HT-29 (cell line): ENCODE data around the gene ADIPOR1. TPM values are rescaled to one million over a fixed set of nuclear protein-coding genes. Genes with fewer than 3 reads are reported as not detected.
"Not testable (repeated sequence)": the region's sequence is repeated elsewhere in the genome, so short reads cannot be mapped to it uniquely, and the experiment has no call there.

Experiments used
- DNase-seq: peaks from one replicate; pipeline ENCODE4 v3.0.0-alpha.2; 2015; ENCODE audit warnings: low spot score
- total RNA-seq: library from RNA; depleted of rRNA; stranded (reverse); fragments of >200 nt; shearing (Covaris generic); gene quantifications from 2 replicates; pipeline ENCODE4 v1.2.3, GENCODE V29; 2014; rRNA removed

ADIPOR1 gene, protein sequence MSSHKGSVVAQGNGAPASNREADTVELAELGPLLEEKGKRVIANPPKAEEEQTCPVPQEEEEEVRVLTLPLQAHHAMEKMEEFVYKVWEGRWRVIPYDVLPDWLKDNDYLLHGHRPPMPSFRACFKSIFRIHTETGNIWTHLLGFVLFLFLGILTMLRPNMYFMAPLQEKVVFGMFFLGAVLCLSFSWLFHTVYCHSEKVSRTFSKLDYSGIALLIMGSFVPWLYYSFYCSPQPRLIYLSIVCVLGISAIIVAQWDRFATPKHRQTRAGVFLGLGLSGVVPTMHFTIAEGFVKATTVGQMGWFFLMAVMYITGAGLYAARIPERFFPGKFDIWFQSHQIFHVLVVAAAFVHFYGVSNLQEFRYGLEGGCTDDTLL
- 105 and 117 TPM in 2 replicates for total RNA-seq

DNA sequence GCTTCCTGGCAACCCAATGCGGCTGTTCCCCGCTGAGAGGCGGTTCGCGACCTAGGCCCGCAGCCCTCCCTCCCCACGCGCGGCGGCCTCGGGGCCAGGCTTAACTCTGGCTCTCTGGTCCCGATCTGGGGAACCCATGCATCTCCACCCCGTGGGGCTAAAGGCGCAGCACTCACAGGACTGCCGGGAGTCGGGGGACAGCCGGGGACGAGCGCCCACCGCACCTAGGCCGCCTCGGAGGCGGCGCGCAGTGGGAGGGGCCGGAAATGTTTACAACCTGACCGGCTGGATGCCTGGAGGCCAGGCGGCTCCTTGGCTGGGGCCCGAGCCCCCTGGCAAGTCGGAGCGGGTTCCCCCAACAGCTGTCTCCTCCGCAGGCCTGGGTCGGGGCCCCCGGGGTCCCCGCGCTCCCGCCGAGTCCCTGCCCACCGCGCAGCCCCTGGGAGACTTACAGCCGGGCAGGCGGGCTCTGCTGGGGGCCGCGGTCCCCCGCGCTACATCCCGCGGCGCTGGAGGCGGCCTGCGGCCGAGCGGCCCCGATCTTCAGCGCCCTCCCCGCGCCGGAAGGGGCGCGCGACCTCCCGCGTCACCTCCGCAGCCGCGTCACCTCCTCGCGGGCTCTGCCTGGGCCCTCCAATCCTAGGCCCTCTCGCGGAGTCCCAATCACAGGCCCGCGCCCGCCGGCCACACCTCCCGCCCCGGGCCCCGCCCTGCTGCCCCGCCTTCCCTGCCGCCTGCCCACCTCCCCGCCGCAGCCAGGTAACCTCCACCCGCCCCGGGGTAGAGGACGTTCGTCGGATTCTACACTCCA lies at the start of gene ADIPOR1:
ADIPOR1 (minus strand) TSS at position 580 of the 811 bp plus-strand sequence. CDS start 7,242 bp downstream, outside the sequence.
- DNase-seq = peak; percentile 87

DNA sequence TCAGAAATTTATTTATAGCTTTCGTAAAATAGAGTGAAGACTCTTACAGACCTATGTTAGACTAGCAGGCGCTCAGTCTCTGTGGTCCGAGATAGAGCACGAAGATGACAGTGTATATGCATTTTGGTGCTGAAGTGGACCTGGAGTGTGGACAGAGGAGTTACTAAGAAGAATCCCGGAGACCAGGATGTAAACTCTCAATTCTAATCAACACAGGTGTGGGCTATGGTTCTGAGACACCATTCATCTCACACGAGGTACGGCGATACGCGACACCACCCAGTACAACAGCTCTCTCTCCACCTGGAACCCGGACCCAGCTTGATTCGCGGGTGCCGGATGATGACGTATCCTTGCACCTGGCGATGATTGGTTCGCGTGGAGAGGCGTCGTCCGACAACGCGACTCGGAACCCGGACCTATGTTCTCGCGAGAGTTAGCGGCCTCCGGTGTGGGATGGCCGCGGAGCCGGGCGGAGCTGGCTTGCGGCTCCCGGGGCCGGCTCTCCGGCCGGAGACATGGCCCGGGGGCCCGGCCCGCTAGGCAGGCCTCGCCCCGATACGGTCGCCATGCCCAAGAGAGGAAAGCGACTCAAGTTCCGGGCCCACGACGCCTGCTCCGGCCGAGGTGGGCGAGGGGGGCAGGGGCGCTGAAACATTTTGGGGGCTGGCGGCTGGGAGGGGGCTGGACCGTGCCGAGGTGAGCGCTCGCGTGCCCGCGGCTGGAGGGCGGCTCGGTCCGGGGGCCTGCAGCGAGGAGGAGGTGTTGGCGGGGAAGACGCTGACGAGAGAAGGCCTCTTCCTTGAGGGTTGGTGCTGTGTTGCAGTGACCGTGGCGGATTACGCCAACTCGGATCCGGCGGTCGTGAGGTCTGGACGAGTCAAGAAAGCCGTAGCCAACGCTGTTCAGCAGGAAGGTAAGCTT lies 49.1 kb upstream of the ADIPOR1 start, which contains the start of gene TMEM183A:
TMEM183A (plus strand) TSS at position 427 of the 924 bp plus-strand sequence; CDS start at position 519, 92 bp downstream.
- peak; percentile 97 for DNase-seq

DNA sequence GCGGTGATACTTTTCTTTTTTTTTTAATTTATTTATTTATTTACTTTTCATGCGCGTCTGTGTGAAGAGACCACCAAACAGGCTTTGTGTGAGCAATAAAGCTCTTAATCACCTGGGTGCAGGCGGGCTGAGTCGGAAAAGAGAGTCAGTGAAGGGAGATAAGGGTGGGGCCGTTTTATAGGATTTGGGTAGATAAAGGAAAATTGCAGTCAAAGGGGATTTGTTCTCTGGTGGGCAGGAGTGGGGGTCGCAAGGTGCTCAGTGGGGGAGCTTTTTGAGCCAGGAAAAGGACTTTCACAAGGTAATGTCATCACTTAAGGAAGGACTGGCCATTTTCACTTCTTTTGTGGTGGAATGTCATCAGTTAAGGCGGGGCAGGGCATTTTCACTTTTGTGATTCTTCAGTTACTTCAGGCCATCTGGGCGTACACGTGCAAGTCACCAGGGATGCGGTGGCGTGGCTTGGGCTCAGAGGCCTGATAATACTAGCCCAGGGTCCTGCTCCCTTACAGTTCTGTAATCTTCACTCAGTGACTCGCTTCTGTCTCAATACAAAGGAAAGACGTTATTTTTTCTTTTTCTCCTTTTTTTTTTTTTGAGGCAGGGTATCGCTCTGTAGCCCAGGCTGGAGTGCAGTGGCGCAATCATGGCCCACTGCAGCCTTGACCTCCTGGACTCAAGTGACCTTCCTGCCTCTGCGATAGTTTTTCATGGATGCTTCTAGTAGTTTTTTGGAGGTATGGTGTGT lies 47.5 kb upstream of the ADIPOR1 start:
- DNase-seq = not testable (repeated sequence)

DNA sequence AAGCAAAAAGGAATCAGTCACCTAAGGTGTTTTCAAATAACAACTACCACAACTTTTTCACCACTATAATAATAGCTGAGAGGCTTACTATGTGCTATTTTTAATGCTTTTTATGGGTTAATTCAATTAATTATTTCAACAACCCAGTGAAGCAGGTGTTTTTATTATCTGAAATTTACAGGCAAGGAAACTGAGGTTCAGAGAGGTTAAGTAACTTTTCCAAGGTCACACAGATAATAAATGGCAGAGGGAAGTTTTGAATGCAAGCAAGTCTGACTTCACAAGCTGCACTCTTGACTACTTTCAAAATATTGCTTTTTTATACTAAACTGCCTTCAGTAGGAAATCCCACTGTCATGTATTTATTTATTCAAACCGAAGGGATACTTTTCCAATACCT lies 44.8 kb upstream of the ADIPOR1 start:
- DNase-seq = no peak

DNA sequence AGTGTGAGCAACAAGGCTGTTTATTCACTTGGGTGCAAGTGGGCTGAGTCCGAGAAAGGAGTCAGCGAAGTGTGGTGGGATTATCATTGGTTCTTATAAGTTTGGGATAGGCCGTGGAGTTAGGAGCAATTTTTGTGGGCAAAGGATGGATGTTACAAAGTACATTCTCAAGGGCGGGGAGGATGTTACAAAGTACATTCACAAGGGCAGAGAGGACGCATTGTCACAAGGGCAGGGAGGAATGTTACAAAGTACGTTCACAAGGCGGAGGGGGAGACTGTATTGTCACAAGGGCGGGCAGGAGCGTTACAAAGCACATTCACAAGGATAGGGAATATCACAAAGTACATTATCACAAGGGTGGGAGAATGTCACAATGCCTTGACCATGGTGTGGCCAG lies 43.9 kb upstream of the ADIPOR1 start:
- no peak for DNase-seq

DNA sequence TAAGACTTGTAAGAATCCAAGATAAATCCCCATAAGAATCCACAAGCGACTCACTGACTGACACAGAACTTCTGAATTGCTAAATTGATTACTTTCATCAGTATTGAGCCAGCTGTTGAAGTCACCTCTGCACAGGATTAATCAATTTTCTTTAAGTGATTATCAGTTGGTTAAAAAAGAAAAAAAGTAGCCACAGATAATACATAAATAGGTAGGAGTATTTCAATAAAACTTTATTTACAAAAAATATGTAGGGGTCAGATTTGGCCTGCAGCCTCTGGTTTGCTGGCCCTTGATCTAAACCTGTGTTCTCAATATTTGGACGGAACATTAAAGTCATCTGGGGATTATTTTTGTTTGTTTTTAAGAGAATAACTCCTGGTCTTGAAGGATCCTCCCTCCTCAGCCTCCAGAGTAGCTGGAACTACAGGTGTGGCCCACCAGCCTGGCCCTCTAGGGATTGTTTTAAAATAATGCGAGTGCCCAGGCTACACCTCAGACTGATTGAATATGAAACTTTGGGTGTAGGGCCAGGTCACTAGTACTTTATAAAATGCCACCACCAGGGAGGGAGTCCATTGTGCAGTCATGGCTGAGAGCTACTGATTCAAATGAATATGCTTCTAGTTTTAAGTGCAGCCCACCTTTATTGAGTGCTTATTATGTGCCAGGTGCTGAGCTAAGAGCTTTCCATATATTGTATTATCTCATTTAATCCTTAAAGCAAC lies 42.3 kb upstream of the ADIPOR1 start:
- DNase-seq = no peak

DNA sequence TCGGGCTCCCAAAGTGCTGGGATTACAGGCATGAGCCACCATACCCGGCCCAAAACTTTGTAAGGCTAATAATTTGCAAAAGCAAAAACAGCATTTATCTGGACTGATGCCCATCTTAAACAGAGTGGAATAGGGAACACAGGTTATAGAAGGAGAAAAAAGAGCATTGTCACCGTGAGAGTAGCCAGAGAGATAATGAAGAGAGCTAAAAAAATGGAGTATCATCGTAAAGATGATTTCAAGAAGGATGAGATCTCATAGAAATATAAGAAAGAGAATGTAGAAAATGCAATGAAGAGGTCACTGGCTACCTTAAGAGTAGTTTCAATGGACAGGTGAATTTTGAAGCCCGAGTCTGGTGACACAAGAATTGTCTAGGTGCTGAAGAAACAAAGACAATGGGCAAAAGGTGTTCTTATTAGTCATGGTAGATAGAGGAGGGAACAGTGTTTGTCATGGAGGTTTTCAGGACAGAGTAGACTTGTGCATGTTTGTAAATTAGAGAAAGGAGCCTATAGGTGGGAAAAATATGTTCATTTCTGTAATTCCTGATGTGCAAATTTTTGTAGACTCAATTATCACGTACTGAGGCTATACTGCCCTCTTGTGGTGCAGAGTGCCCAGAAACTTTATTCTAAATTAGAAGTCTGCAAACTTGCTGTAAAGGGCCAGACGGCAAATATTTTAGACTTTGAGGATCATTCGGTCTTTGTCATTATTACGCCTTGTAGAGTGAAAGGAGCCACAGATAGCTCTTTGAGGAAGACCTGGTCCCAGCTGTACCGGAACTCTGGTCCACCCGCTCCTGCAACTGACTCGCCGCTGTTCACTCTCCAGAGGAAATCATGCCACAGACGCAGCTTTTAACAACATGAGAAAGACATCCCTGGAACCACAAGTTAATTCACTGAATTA lies 41.0 kb upstream of the ADIPOR1 start:
- peak; percentile 79 for DNase-seq

DNA sequence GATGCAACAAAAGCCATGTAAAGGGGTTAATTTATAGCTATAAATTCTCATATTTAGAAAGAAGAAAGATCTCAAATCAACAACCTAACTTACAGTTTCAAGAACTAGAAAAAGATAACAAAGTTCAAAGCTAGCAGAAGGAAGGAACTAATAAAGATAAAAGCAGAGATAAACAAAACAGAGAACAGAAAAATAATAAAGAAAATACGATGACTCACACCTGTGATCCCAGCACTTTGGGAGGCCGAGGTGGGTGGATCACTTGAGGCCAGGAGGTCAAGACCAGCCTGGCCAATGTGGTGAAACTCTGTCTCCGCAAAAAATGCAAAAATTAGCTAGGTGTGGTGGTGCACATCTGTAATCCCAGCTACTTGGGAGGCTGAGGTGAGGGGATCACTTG lies 36.6 kb upstream of the ADIPOR1 start:
- peak; percentile 21 for DNase-seq

DNA sequence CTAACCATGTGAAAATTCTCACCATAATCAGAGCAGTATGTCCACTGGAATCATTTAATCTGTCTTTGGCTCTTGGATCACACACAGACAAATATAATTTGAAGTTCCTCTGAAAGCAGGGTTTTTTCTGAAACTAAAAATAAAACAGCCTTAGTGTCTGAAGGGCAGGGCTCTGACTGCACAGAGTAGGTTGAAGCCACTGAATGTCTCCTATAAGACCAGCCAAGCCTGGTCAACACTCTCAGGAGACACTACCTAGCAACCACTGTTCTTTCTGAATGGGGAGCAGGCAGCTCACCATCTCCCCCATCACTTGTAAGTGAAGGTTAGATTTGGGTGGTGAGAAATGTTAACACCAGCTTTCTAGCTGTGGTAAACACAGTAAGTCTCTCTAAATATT lies 33.0 kb upstream of the ADIPOR1 start:
- no peak for DNase-seq

DNA sequence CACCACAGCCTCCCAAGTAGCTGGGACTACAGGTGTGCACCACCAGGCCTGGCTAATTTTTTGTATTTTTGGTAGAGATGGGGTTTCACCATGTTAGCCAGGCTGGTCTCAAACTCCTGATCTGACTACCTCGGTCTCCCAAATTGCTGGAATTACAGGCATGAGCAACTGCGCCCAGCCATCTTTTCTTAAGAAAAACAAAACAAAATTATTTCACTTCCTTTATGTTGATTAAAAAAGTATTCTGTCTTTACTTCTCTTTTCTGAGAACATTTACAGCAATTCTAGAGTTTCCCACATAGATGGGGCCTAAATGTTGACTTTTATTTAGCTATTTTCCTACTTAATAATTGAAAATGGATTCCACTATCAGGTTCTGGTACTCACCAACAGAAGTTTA lies 31.8 kb upstream of the ADIPOR1 start:
- no peak for DNase-seq

DNA sequence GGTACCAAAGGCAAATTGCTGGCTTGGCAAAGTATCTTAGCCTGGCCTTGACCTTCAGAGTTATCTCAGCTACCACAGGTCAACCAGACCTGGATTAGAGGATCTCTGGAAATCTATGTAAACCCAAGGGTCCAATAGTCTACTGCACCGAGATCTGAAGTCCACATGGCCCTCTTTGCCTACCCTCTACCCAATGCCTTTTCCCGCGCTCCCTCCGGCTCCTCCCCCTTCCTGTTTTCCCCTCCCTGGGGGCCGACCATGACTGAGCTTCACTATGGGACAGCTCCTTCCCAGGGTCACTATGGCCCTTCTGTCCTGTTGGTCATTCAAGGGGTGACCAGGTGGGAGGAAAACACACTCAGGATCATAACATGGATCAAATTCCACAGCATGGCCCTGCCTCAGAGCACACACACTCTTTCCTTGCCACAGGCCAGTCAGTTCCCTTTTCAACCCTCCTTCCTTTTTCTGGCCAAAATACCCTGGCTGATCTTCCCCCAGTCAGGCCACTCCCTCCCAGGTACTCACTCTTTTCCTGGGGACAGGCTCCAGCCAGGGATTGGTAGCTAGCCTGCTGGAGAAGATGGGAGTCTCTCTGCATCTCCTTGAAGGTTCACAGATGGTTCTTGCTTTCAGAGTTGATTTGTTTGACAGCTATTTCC lies 29.9 kb upstream of the ADIPOR1 start:
- DNase-seq = no peak

DNA sequence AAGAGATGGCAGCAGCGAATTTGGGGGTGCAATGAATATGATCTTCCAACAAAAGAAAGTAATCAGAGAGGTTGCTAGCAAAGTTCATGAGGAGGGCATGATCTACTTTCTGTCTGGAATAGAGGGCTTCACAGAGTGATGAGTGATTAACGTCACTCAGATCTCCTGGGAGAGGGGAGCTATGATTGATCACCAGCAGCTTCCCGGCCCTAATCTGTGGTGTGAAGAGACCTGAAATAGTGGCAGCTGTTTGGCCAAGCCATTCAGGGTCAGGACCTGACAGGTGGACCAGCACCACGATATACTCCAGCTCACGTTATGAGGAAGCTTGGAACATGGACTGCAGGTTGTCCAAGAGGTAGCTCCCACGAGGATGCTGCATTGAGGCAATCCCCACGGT lies 29.1 kb upstream of the ADIPOR1 start:
- no peak for DNase-seq

DNA sequence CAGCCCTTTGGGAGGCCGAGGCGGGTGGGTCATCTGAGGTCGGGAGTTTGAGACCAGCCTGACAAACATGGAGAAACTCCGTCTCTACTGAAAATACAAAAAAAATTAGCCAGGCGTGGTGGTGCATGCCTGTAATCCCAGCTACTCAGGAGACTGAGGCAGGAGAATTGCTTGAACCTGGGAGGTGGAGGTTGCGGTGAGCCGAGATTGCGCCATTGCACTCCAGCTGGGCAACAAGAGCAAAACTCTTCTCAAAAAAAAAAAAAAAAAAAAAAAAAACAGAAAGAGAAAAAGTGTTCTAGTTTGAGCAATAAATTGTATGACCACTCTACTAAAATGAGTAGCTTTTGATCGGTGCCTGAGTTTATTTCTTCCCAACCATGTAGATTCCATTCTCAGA lies 28.0 kb upstream of the ADIPOR1 start:
- not testable (repeated sequence) for DNase-seq

DNA sequence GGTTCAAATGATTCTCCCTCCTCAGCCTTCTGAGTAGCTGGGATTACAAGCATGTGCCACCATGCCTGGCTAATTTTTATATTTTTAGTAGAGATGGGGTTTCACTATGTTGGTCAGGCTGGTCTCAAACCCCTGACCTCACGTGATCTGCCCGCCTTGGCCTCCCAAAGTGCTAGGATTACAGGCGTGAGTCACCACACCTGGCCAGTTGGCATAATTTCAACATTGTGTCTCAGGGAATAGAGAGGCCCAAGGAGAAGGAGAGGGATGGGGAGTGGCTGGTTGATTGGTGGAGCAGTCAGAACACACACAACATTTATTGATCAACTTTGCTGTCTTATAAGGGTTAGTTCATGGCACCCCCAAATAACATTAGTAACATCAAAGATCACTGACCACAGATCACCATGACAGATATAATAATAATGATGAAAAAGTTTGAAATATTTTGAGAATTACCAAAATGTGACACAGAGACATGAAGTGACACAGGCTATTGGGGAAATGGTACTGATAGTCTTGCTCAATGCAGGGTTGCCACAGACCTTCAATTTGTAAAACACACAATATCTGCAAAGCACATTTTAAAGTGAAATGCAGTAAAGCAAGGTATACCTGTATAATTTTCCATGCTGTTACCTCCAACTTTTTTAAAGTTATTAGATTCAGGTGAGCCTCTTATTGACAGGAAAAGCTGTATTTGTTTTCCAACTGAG lies 24.8 kb upstream of the ADIPOR1 start:
- DNase-seq = no peak

DNA sequence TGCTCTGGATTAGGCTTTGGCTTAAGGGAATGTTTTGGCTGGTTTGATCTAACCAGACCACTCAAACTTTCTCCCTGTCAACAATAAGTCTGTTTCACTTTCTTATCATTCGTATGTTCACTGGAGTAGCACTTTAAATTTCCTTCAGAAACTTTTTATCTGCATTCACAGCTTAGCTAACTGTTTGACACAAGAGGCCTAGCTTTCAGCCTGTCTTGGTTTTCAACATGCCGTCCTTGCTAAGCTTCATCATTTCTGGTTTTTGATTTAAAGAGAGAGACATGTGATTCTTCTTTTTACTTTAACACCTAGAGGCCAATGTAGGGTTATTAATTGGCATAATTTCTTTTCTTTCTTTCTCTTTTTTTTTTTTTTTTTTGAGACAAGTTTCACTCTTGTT lies 23.8 kb upstream of the ADIPOR1 start:
- no peak for DNase-seq

DNA sequence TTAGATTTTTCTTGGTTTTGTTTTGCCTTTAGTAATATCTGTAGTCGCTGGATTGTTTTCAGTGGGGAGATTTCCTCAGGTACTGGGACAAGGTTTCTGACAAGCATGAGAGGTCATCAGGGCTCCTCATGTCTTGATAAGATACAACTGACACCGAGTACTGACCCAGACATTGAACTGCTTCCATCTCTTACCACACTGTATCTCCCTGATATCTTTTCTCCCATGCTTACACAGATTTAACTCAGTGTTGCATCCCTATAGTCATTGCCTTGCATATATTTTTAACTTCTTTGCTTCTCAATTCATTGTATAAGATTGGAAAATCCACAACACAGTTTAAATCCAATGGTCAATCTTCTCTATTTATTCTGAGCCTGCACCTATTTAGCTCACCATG lies 21.3 kb upstream of the ADIPOR1 start:
- DNase-seq = no peak

DNA sequence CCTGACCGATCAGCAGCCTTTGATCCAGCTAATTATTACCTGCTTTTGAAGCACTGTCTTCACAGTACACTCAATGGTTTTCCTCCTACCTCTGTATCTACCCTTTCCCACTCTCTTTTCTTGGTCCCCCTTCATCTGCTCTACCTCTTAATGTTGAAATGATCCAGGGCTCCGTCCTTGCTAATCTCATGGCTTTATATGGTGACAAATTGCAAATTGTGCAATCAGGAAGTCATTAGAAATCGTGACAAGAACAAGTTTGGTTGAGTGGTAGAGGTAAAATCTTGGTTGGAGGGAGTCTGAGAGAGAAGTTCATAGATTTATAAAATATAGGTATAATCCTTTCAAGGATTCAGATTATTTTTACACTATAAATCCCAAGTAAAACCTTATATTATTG lies 18.5 kb upstream of the ADIPOR1 start:
- DNase-seq = peak; percentile 9

DNA sequence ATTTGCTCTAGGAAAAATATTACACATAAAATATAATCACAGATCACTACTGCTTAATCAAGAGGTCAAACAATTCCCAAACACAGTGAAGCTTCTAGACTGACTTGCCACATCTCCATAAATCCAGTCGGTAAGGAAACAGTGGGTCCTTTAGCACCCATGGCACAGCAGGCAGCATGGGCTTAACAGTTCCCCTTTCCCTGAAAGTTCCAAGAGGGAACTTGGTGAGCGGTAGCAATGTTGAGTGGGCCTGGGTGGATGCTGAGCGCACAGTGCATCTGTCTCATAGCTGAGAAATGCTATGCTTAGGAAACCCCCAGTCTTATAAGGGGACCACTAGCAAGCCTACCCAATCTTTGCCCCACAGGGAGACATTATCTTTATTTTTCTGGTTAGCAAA lies 16.7 kb upstream of the ADIPOR1 start:
- DNase-seq = no peak
